Skin of body (tissue), 2 donors: ENCODE results near the gene ZNRF1. TPM values are rescaled to one million over a fixed set of nuclear protein-coding genes. Genes with fewer than 3 reads are reported as not detected.
"Not testable (repeated sequence)": the region's sequence is repeated elsewhere in the genome, so short reads cannot be mapped to it uniquely, and the experiment has no call there.

ENCODE experiments used
- DNase-seq: peaks from one replicate; lab custom pipeline; 2025; lab: John Stamatoyannopoulos, UW
- total RNA-seq: library from RNA; depleted of rRNA; stranded (reverse); fragments of >200 nt; gene quantifications from one replicate; pipeline ENCODE4 v1.2.3, GENCODE V29; 2014

Gene ZNRF1
- total RNA-seq, 1 donor from 2014 or later, result 9.0 TPM

DNA sequence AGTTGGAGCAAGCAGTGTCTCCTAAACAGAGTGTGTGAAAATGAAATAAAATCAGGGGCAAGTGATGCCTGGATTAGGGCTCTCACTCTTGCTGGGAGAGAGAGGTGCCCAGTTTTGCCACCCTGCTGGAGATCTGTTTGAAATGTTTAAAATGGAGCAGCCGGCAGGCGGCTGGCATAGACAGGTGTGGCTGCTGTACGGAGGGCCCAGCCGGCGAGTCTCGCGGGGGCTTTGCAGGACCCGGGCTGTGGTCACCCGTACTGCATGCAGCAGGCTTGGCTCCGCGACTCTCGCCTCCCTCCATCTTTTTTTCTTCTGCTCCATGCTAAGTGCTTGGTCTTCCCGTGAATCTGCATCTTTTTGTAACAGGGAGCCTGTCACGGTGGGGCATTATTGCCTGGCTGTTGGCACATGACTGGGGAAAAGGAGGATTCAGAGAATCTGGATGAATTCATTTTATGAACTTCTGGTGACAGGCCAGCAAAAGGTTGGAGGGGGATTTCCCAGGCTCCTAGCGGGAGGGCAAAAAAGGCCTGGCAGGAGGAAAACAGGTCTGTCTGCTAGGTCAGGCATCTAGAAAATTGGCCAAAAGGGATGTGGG, 1.8 kb downstream of the ZNRF1 start:
- DNase-seq, result no peak

DNA sequence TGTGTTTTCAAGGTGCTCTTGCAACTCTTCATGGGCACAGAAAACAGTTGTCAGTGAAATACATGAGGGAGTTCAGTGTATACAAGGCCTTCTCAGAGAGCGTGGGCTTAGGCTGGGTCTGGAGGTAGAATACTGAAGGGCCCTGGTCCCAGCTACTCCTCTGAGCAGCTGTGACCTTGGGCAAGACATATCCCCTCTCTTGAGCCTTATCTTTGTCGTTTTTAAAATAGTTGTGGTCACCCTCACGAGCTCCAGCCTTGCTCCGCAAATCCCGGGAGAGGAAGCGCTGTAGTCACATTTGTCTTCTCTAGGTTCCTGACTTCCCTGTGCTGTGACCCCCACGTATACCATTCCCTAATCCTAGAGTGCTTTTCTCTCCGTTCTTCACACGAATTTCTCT, 3.6 kb downstream of the ZNRF1 start:
- DNase-seq, result no peak

DNA sequence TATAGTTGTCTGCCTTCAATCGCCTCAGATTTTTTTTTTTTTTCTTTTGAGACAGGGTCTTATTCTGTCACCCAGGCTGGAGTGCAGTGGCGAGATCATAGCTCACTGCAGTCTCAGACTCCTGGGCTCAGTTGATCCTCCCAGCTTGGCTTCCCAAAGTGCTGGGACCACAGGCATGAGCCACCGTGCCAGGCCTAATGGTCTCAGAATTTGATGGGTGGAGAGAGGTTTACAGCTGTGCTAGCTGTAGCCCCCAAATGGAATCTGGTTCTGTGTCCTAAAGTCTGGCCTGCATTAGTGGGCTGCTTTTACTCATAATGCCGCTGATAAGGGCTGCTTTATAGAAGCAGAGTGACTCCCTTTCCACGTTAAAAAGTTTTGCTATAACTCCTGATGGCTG, 5.1 kb downstream of the ZNRF1 start:
- DNase-seq, result no peak

GRCh38 chr16:75004460-75004859, 5.6 kb downstream of the ZNRF1 start:
- no peak for DNase-seq

GRCh38 chr16:75005697-75006096, 6.9 kb downstream of the ZNRF1 start:
- no peak for DNase-seq

GRCh38 chr16:75007443-75007842, 8.6 kb downstream of the ZNRF1 start:
- DNase-seq, result no peak

DNA sequence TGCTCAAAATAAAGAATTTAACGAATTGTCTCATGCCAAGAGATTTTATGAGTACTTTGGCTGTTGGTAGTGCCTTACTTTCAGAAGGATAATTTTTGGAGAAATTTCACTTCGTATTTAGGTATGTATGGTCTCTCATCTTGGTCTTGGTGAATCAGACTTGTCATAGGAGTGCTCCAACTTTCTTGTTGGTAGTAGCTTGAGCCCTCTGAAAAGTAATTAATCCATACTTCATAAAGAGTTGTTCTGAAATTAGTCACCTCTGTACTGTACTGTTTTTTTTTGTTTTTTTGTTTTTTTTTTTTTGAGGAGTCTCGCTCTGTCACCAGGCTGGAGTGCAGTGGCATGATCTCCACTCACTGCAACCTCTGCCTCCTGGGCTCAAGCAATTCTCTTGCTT, 11.6 kb downstream of the ZNRF1 start:
- DNase-seq, result no peak

DNA sequence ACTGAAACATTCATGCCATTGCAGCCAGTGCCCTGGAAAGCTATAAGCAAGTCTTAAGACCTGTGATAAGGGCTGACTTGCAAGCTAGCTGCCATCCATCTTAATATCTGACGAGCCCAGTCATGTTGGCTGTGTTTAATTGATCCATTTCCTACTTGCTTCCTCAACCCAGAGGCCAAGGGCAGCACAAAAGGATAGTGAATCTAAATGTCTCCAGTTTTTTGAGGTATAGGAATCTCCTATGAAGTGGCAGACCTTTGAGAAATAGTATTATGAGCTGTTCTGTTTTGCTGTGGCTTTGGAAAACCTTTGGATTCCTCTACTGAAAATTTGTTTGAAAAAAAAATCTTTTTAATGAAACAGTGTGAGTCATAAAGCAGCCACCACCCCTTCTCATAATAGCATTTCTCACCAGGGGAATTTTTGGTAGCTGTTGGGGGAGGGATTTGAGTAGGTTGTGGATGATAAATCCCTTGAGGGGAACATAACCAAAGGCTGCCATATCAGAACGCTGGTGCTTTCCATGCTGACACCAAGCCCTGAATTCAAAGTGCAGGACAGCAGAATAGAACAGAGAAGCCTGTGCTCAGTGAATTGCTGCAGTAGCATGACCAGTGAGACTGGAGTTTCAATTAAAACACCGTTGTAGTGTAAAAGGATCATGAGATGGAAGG, 12.9 kb downstream of the ZNRF1 start:
- DNase-seq, result peak; percentile 15

- no peak for DNase-seq
Observed at GRCh38 chr16:75012380-75013081, 13.7 kb downstream of the ZNRF1 start.

GRCh38 chr16:75013123-75013522, 14.3 kb downstream of the ZNRF1 start:
- not testable (repeated sequence) for DNase-seq

- DNase-seq, result no peak
Observed at GRCh38 chr16:75014318-75014717, 15.5 kb downstream of the ZNRF1 start.

DNA sequence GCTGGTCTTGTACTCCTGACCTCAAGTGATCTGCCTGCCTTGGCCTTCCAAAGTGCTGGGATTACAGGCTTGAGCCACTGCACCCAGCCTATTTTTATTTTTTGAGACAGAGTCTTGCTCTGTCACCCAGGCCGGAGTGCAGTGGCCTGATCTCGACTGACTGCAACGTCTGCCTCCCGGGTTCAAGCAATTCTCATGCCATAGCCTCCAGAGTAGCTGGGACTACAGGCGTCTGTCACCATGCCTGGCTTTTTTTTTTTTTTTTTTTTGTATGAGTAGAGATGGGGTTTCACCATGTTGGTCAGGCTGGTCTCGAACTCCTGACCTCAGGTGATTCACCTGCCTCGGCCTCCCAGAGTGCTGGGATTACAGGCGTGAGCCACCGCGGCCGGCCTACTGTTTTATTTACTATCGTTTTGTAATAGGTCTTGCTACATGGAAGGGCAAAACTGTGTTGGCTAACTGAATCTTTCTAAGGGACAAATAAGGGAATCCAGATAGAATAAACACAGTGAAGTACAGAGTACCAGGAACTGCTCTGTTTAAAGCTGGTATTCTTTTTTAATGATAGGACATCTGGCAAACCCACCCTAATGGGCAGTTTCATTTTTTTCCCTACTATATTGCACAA, 17.7 kb downstream of the ZNRF1 start:
- DNase-seq, result not testable (repeated sequence)

DNA sequence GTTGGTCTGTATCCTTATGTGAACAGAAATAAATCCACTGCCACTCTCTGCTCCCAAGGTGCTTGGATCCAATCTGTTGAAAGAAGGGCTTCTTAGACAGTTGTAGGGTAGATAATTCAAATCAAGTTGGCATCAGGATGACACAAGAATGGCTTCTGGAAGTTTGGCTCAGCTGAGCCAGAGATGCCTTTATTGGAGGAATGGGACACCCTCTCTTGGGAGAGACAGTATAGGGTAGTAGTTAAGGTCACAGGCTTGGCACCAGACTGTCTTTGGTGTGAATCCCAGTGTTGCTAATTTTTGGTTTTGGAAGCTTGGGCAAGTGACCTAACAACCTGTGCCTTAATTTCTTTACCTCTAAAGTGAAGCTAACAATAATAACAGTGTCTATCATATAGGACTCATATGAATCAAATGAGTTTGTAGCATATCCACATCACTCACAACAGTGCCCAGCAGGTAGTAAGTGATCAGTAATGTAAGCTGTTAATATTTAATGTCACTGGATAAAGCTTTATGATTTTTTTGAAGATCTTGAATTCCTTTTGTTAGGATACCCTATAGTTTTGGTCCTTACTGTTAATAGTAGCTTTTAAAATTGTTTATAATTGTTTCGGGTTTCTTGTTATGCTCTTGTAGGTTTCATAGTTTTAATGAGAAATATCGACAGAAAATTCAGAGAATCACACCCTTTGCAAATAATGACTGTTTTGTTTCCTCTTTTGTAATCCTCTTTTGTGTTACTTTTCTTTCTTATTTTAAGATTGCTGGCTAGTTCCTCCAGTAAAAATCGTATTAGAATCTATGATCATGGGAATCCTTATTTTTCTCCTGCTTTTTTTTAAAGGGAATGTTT, 19.1 kb downstream of the ZNRF1 start:
- DNase-seq, result no peak

DNA sequence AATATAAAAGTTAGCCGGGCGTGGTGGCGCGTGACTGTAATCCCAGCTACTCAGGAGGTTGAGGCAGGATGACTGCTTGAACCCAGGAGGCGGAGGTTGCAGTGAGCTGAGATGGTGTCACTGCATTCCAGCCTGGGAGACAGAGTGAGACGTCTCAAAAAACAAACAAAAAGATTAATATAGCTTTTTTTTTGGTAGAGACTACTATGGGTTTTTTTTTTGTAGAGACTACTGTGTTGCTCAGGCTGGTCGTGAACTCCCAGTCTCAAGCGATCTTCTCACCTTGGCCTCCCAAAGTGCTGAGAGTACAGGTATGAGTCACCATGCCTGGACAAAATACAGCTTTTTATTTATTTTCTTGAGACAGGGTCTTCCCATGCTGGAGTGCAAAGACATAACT, 20.2 kb downstream of the ZNRF1 start:
- DNase-seq, result no peak

DNA sequence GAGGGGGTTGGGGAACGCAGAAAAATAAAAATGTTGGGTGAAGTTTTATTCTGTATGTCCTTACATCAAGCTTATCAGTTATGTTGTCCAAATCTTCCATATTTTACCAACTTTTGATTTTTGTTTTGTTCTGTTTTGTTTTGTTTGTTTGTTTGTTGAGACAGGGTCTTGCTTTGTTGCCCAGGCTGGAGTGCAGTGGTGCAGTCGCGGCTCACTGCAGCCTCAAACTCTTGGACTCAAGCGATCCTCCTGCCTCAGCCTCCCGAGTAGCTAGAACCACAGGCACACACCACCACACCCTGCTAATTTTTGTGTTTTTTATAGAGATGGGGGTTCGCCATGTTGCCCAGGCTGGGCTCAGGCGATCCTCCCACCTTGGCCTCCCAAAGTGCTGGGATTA, 20.8 kb downstream of the ZNRF1 start:
- no peak for DNase-seq

GRCh38 chr16:75021410-75021809, 22.6 kb downstream of the ZNRF1 start:
- no peak for DNase-seq

- no peak for DNase-seq
Observed at GRCh38 chr16:75022567-75022966, 23.7 kb downstream of the ZNRF1 start.

- DNase-seq, result no peak
Observed at GRCh38 chr16:75023009-75023408, 24.2 kb downstream of the ZNRF1 start.

DNA sequence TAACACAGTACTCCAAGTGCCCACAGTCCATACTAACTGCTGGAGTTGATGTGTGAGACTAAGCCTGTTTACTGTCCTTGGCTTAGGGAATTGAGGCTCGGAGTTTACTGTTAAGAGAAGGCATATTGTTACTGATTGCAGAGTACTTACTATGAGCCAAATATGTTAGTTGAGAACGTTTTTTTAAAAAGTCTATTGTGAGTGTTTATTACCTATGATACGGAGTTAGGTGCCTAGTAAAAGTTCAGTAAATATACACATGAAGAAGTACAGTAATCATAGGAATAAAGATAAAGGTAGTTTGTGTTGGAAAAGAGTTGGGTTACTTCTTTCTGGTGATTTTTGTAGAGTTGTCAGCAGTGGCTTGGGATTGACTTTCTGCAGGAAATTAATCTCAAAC, 25.4 kb downstream of the ZNRF1 start:
- no peak for DNase-seq

DNA sequence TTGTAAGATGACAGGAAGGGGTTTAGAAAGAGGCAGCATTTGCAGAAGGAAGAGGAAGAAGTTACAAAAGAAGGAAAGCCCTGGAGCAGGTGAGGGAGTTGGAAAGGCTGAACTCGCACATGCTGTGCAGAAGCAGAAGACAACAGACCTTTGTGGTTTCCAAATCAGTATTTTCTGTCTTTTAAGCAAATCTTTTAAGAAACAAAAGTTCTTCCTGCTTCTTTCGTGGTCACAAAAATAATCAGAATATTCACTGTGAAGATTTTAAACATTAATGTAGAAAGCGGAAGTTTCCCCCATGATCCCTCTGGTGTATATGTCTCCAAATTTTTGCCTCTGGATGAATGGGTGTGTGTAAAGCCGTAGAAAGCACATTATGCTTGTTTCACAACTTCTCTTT, 25.8 kb downstream of the ZNRF1 start:
- DNase-seq, result no peak

- DNase-seq, result peak; percentile 27
Observed at GRCh38 chr16:75025761-75026160, 26.9 kb downstream of the ZNRF1 start.
